Measurements from ENCODE around the gene IL26.

DNA sequence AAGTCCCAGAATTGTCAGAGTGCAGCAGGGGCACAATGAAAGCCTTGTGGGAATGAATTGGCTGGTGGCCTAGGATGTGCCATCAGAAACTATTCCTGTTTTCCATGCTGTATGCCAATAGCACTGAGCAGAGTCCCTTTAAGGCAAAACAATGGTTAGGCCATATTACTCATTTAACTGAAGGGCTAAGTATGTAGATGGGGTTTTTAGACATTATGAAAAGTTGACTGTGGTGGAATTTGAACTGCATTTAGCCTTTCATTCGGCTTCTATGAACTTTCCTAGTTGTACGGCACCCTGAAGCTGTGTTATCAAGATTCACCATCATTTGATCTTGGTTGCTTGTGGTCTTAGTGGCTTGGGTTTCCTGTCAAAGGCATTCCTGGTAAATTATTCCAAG is 24.8 kb downstream of the IL26 start:
- no peak for TF ChIP-seq CTCF (IDR thresholded peaks at IDR 0.05; ENCODE audit: low read depth, low read length)
- no peak for TF ChIP-seq POLR2A (IDR thresholded peaks at IDR 0.05; ENCODE audit: extremely low read depth, insufficient read length)
- TF ChIP-seq, protein P1, sequence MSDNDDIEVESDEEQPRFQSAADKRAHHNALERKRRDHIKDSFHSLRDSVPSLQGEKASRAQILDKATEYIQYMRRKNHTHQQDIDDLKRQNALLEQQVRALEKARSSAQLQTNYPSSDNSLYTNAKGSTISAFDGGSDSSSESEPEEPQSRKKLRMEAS (IDR thresholded peaks at IDR 0.05; ENCODE audit: low read depth, low read length): no peak
- no peak for TF ChIP-seq MYC (IDR thresholded peaks at IDR 0.05; ENCODE audit: low read depth, low read length)
